Uterus (tissue), 4 donors: ENCODE measurements around the gene LYST. TPM values are rescaled to one million over a fixed set of nuclear protein-coding genes. Genes with fewer than 3 reads are reported as not detected.
"Not testable (repeated sequence)": the region's sequence is repeated elsewhere in the genome, so short reads cannot be mapped to it uniquely, and the experiment has no call there.

Experiments
- DNase-seq, 2 donors: peaks; one replicate each; pipeline ENCODE4 v3.0.0-alpha.2; 2019 to 2020
- H3K27ac ChIP-seq, 2 donors: fragments of 200-600 bp; sonication (generic); 1 replicate in 1 of 2; 2 replicates in 1 of 2; pipeline ENCODE4 v1.5.1; 2016 to 2018
- H3K27me3 ChIP-seq, 2 donors: fragments of 200-600 bp; sonication (generic); one replicate each; pipeline ENCODE4 v1.5.1; 2018 to 2019; ENCODE audit warnings: control low read depth in 1 of 2
- H3K36me3 ChIP-seq, 2 donors: fragments of 200-600 bp; sonication (generic); one replicate each; pipeline ENCODE4 v1.5.1; 2019; ENCODE audit warnings: control low read depth in 1 of 2
- H3K4me1 ChIP-seq, 2 donors: fragments of 200-600 bp; sonication (generic); one replicate each; pipeline ENCODE4 v1.5.1; 2018 to 2019; ENCODE audit warnings: control low read depth in 1 of 2
- H3K4me3 ChIP-seq, 2 donors: fragments of 200-600 bp; sonication (generic); 1 replicate in 1 of 2; 2 replicates in 1 of 2; pipeline ENCODE4 v1.5.1; 2018 to 2019; ENCODE audit warnings: mild to moderate bottlenecking in 1 of 2
- H3K9me3 ChIP-seq, 2 donors: fragments of 200-600 bp; sonication (generic); one replicate each; pipeline ENCODE4 v1.5.1; 2019; ENCODE audit warnings: control low read depth in 1 of 2
- CTCF ChIP-seq, 4 experiments: fragments of 200-600 bp in 2 of 4; fragments of 450-650 bp in 2 of 4; sonication (generic) in 2 of 4; IDR thresholded peaks; one replicate each; pipeline ENCODE4 v1.5.1; 2016 to 2019; ENCODE audit warnings: antibody characterized with exemption in 4 of 4, mild to moderate bottlenecking in 2 of 4, moderate library complexity in 1 of 4
- POLR2A ChIP-seq, 2 donors: fragments of 450-650 bp; IDR thresholded peaks; one replicate each; pipeline ENCODE4 v1.6.1; 2016; ENCODE audit warnings: antibody characterized with exemption in 2 of 2, mild to moderate bottlenecking in 1 of 2, moderate library complexity in 1 of 2
- intact Hi-C: fragments of 100-400 bp; cut with DNase I; formaldehyde crosslinking; loops from one replicate; pipeline ENCODE4 v1.15.1; 2023; ENCODE audit warnings: low total_unique reads
- total RNA-seq, 4 donors: library from RNA; depleted of rRNA in 3 of 4; stranded (reverse); fragments of >200 nt in 3 of 4; gene quantifications; one replicate each; pipeline versions ENCODE4 v1.1.0 to v1.2.4, GENCODE V29; 2014 to 2023
- donor health status: DM: yes; HTN: yes; CAD: no.

Gene LYST, protein sequence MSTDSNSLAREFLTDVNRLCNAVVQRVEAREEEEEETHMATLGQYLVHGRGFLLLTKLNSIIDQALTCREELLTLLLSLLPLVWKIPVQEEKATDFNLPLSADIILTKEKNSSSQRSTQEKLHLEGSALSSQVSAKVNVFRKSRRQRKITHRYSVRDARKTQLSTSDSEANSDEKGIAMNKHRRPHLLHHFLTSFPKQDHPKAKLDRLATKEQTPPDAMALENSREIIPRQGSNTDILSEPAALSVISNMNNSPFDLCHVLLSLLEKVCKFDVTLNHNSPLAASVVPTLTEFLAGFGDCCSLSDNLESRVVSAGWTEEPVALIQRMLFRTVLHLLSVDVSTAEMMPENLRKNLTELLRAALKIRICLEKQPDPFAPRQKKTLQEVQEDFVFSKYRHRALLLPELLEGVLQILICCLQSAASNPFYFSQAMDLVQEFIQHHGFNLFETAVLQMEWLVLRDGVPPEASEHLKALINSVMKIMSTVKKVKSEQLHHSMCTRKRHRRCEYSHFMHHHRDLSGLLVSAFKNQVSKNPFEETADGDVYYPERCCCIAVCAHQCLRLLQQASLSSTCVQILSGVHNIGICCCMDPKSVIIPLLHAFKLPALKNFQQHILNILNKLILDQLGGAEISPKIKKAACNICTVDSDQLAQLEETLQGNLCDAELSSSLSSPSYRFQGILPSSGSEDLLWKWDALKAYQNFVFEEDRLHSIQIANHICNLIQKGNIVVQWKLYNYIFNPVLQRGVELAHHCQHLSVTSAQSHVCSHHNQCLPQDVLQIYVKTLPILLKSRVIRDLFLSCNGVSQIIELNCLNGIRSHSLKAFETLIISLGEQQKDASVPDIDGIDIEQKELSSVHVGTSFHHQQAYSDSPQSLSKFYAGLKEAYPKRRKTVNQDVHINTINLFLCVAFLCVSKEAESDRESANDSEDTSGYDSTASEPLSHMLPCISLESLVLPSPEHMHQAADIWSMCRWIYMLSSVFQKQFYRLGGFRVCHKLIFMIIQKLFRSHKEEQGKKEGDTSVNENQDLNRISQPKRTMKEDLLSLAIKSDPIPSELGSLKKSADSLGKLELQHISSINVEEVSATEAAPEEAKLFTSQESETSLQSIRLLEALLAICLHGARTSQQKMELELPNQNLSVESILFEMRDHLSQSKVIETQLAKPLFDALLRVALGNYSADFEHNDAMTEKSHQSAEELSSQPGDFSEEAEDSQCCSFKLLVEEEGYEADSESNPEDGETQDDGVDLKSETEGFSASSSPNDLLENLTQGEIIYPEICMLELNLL (N-terminal part only)
- total RNA-seq, result 10 to 100 TPM; 25.6 to 68.2 (median 32.9) TPM

GRCh38 chr1:235866205-235866912 is at the start of gene LYST:
TSS of gene LYST (minus strand) at chr1:235866906. CDS start at chr1:235830417, 36,489 bp downstream.
- Histone ChIP-seq H3K27me3 (no peaks in the 10 kb centered on the region), H3K36me3 (no peaks in the 10 kb centered on the region), H3K4me3 (peak within 1 kb of the TSS; percentile 69 to 86), H3K4me1 (peaks cover 0 to 5% of the 10 kb centered on the region in 2 donors), H3K9me3 (no peaks in the 10 kb centered on the region), H3K27ac (peak within 1 kb of the TSS; percentile 92 to 96)
- intact Hi-C loops, result no loop called here
- DNase-seq, result peak; percentile 45 to 53
- TF ChIP-seq POLR2A (IDR thresholded peaks at IDR 0.05) (no peak), CTCF (IDR thresholded peaks at IDR 0.05) (peak in 3 of 4 experiments; percentile 20 to 53 (median 28))

- H3K9me3 ChIP-seq, H3K36me3 ChIP-seq, H3K4me3 ChIP-seq, H3K27me3 ChIP-seq, H3K4me1 ChIP-seq, intact Hi-C loops, DNase-seq, H3K27ac ChIP-seq: not testable (repeated sequence)
Observed at GRCh38 chr1:235915489-235915888, 48.8 kb upstream of the LYST start.

- TF ChIP-seq POLR2A (IDR thresholded peaks at IDR 0.05), result no peak
- TF ChIP-seq CTCF (IDR thresholded peaks at IDR 0.05), result no peak
- Histone ChIP-seq H3K27me3 (no peaks in the 10 kb centered on the region), H3K9me3 (no peaks in the 10 kb centered on the region), H3K27ac (no peak overlapping the region), H3K36me3 (no peaks in the 10 kb centered on the region), H3K4me3 (no peak overlapping the region), H3K4me1 (peaks cover 4 to 5% of the 10 kb centered on the region in 2 donors)
- DNase-seq, result no peak
- intact Hi-C loops, result no loop called here
Observed at GRCh38 chr1:235913311-235913710, 46.6 kb upstream of the LYST start.

GRCh38 chr1:235911876-235912275 is 45.2 kb upstream of the LYST start:
- no peak overlapping the region for H3K4me3 ChIP-seq
- H3K4me1 ChIP-seq, result peaks cover under 1% of the 10 kb centered on the region in 2 donors
- H3K27ac ChIP-seq, result no peak overlapping the region
- no peaks in the 10 kb centered on the region for H3K36me3 ChIP-seq
- H3K9me3 ChIP-seq, result no peaks in the 10 kb centered on the region
- DNase-seq, result no peak
- H3K27me3 ChIP-seq, result no peaks in the 10 kb centered on the region
- TF ChIP-seq CTCF (IDR thresholded peaks at IDR 0.05) (no peak), POLR2A (IDR thresholded peaks at IDR 0.05) (no peak)
- intact Hi-C loops, result no loop called here

- Histone ChIP-seq H3K4me1 (no peaks in the 10 kb centered on the region), H3K4me3 (no peak overlapping the region), H3K36me3 (no peaks in the 10 kb centered on the region), H3K9me3 (no peaks in the 10 kb centered on the region), H3K27me3 (no peaks in the 10 kb centered on the region), H3K27ac (no peak overlapping the region)
- TF ChIP-seq CTCF (IDR thresholded peaks at IDR 0.05) (no peak), POLR2A (IDR thresholded peaks at IDR 0.05) (no peak)
- DNase-seq, result no peak
- intact Hi-C loops, result no loop called here
Observed at GRCh38 chr1:235911300-235911662, 44.6 kb upstream of the LYST start.
